Measurements from ENCODE around the gene RING1.

RING1 gene
- long read RNA-seq, partial matches to known transcripts: 4 of 4 reads
- long read RNA-seq, other reads (novel, unspliced or antisense): 0 of 4 reads

DNA sequence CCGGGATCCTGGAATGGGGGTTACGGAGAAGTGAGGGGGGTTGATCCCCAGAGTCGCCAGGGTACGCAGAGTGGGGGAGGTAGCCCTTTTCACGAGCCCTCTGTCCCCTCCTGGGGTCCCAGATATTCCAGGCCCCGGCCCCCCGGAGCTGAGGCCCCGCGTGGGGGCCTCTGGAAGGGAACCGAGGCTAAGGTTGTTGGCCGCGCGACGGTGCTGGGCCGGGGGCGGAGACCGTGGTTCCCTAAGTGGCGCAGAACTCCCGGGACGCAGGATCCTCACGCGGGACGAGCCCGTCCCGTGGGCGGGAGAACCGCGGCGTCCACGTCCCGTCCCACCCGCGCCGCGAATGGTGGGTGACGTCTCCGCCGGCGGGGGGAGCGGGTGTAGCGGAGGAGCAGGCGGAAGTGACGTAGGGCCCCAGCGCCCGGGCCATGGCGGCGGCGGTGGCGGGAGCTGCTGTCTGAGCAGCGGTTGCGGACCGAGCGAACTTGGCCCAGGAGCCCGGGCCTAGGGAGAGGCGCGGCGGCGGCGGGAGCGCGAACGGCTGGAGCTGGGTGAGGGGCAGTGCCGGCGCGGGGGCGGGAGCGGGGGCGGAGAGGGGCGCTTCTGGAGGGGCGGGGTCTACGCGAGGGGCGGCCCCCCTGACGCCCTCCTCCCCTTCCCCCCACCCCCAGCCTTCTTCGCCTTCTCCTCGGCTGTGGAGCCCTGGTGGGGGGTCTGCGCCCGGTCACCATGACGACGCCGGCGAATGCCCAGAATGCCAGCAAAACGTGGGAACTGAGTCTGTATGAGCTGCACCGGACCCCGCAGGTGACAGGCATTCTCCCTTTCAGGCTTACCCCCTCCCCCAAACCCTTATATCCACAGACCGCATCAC lies at the start of gene RING1:
Gene RING1 (plus strand): TSS at position 410 of the 877 bp plus-strand sequence. CDS start 323 bp downstream, at position 733.
- TF ChIP-seq, protein P1, sequence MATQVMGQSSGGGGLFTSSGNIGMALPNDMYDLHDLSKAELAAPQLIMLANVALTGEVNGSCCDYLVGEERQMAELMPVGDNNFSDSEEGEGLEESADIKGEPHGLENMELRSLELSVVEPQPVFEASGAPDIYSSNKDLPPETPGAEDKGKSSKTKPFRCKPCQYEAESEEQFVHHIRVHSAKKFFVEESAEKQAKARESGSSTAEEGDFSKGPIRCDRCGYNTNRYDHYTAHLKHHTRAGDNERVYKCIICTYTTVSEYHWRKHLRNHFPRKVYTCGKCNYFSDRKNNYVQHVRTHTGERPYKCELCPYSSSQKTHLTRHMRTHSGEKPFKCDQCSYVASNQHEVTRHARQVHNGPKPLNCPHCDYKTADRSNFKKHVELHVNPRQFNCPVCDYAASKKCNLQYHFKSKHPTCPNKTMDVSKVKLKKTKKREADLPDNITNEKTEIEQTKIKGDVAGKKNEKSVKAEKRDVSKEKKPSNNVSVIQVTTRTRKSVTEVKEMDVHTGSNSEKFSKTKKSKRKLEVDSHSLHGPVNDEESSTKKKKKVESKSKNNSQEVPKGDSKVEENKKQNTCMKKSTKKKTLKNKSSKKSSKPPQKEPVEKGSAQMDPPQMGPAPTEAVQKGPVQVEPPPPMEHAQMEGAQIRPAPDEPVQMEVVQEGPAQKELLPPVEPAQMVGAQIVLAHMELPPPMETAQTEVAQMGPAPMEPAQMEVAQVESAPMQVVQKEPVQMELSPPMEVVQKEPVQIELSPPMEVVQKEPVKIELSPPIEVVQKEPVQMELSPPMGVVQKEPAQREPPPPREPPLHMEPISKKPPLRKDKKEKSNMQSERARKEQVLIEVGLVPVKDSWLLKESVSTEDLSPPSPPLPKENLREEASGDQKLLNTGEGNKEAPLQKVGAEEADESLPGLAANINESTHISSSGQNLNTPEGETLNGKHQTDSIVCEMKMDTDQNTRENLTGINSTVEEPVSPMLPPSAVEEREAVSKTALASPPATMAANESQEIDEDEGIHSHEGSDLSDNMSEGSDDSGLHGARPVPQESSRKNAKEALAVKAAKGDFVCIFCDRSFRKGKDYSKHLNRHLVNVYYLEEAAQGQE (IDR thresholded peaks at IDR 0.05; ENCODE audit: insufficient replicate concordance, low read depth): peak; percentile 31
- peak; percentile 88 for TF ChIP-seq POLR2AphosphoS5 (IDR thresholded peaks at IDR 0.05; ENCODE audit: low read depth)
- no peak for TF ChIP-seq SPI1 (IDR thresholded peaks at IDR 0.05; ENCODE audit: borderline replicate concordance, low read depth)
- TF ChIP-seq, protein P2, sequence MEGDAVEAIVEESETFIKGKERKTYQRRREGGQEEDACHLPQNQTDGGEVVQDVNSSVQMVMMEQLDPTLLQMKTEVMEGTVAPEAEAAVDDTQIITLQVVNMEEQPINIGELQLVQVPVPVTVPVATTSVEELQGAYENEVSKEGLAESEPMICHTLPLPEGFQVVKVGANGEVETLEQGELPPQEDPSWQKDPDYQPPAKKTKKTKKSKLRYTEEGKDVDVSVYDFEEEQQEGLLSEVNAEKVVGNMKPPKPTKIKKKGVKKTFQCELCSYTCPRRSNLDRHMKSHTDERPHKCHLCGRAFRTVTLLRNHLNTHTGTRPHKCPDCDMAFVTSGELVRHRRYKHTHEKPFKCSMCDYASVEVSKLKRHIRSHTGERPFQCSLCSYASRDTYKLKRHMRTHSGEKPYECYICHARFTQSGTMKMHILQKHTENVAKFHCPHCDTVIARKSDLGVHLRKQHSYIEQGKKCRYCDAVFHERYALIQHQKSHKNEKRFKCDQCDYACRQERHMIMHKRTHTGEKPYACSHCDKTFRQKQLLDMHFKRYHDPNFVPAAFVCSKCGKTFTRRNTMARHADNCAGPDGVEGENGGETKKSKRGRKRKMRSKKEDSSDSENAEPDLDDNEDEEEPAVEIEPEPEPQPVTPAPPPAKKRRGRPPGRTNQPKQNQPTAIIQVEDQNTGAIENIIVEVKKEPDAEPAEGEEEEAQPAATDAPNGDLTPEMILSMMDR (IDR thresholded peaks at IDR 0.05; ENCODE audit: insufficient read depth, low read length): no peak
- TF ChIP-seq GABPA (IDR thresholded peaks at IDR 0.05; ENCODE audit: low read depth): peak; percentile 74
- peak within 1 kb of the TSS; percentile 80 for H3K4me3 ChIP-seq (replicated peaks; ENCODE audit: insufficient read depth, low read length)
- H3K27me3 ChIP-seq (ENCODE audit: insufficient read depth, poor library complexity, severe bottlenecking): peaks cover 3% of the 10 kb centered on the region
- peak; percentile 75 to 84 for DNase-seq (ENCODE audit: low read depth in 1 of 2, low spot score in 1 of 2)
- H3K27ac ChIP-seq (replicated peaks): peak within 1 kb of the TSS; percentile 89

DNA sequence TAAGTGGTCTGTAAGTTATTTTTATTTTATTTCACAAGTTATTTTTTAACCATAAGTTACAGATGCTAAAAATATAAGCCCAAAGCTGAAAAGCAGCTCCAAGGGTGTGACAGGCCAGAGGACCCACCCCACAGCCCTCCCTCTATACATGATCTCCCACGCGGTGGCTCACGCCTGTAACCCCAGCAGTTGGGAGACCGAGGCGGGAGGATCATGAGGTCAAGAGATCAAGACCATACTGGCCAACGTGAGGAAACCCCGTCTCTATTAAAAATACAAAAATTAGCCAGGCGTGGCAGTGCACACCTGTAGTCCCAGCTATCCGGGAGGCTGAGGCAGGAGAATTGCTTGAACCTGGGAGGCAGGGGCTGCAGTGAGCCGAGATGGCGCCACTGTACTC lies 48.2 kb upstream of the RING1 start:
- no peak overlapping the region for H3K4me3 ChIP-seq (replicated peaks; ENCODE audit: insufficient read depth, low read length)
- DNase-seq (ENCODE audit: low read depth in 1 of 2, low spot score in 1 of 2): no peak
- H3K27me3 ChIP-seq (ENCODE audit: insufficient read depth, poor library complexity, severe bottlenecking): no peaks in the 10 kb centered on the region
- TF ChIP-seq, protein P1 (IDR thresholded peaks at IDR 0.05; ENCODE audit: insufficient replicate concordance, low read depth): no peak
- TF ChIP-seq SPI1 (IDR thresholded peaks at IDR 0.05; ENCODE audit: borderline replicate concordance, low read depth) (no peak), GABPA (IDR thresholded peaks at IDR 0.05; ENCODE audit: low read depth) (no peak), POLR2AphosphoS5 (IDR thresholded peaks at IDR 0.05; ENCODE audit: low read depth) (no peak)
- TF ChIP-seq, protein P2 (IDR thresholded peaks at IDR 0.05; ENCODE audit: insufficient read depth, low read length): no peak
- H3K27ac ChIP-seq (replicated peaks): no peak overlapping the region

DNA sequence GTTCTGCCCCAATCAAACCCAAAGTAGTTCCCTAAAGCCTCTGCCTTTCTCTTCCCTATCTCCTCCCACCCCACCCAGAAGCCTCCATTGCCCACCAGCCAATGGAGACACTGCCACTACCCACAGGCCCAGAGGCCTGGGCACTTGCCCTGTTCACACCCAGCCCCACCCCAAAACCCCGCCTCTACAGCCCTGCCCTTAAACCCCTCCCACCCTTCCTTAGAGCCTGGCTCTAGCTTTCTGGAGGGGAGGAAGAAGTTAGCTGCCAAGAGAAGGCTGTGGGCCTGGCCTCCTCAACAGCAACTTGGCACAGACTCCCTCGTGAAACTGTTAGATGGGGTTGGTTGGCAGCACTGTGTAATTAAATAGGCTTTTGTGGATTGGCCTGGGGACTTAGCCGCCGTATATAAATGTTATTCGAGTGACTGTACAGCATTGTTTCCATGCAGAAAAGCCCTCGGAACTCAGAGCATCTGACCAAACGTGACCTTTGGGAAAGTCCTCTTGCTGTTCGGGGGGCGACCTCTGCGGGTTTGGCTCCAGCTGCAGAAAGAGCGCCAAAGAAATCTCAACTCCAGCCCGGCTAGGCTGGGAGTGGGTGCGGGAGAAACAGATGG lies 47.5 kb upstream of the RING1 start:
- TF ChIP-seq, protein P2 (IDR thresholded peaks at IDR 0.05; ENCODE audit: insufficient read depth, low read length): no peak
- no peak for TF ChIP-seq SPI1 (IDR thresholded peaks at IDR 0.05; ENCODE audit: borderline replicate concordance, low read depth)
- TF ChIP-seq, protein P1 (IDR thresholded peaks at IDR 0.05; ENCODE audit: insufficient replicate concordance, low read depth): no peak
- no peak for TF ChIP-seq POLR2AphosphoS5 (IDR thresholded peaks at IDR 0.05; ENCODE audit: low read depth)
- H3K4me3 ChIP-seq (replicated peaks; ENCODE audit: insufficient read depth, low read length): no peak overlapping the region
- H3K27me3 ChIP-seq (ENCODE audit: insufficient read depth, poor library complexity, severe bottlenecking): no peaks in the 10 kb centered on the region
- H3K27ac ChIP-seq (replicated peaks): no peak overlapping the region
- peak in 1 of 2 experiments; percentile 29 for DNase-seq (ENCODE audit: low read depth in 1 of 2, low spot score in 1 of 2)

All from HL-60 (cell line).